Stimulated activated CD8-positive, alpha-beta memory T cell treated with anti-CD3 and anti-CD28 coated beads, Interleukin-12 subunit alpha, Interleukin-12 subunit beta, amount 100 ng/mL, for 4 hours (primary cell): ENCODE results near the gene C12orf43.

Experiments used
- DNase-seq: peaks from one replicate; pipeline ENCODE4 v3.0.0-alpha.2; 2020; ENCODE audit warnings: low read depth

The C12orf43 gene

DNA sequence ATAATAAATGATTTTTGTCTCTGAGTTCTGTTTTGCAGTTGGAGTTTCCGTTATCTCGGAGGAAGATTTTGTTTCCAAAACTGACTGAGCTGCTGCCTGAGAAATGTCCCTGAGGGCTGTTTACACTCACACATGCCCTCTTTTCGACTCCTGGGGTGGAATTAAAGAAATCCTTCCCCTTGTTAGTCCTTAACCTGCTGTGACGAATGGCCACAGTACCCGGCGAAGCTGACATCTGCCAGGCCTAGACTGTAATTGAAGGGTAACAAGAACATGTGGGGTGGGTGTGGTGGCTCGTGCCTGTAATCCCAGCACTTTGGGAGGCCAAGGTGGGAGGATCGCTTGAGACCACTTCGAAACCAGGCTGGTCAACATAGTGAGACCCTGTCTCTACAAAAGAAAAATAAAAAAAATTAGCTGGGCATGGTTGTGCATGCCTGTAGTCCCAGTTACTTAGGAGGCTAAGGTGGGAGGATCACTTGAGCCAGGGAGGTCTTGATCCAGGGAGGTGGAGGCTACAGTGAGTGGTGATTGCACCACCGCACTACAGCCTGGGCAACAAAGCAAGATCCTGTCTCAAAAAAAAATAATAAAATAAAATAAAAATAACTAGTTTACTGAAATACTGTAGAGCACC is 14.4 kb upstream of the C12orf43 start:
- DNase-seq, result no peak

DNA sequence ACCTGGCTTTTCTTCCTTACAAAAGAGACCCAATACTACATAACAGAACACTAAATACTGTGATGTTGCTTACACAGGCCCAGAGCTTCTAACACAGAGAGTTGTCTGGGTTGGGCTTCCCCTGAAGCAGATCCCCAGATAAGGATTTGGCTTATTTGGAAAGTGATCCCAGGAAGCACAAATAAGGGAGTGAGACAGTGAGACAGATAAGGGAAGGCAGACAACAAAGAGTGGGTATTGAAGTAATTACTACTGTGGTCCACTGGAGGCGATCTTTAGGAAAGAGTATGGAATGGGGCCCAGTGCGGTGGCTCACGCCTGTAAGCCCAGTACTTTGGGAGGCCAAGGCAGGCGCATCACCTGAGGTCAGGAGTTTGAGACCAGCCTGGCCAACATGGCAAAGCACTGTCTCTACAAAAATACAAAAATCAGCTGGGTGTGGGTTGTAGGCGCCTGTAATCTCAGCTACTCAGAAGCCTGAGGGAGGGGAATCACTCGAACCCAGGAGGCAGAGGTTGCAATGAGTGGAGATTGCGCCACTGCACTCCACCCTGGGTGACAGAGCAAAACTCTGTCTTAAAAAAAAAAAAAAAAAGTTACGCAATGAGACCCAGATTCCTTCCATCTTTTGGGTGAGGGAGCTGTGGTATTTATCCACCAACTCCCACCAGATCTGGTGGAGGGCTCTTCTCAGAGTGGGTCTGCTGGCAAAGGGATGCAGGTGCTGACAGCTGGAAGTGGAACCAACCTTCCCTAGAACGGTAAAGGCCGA is 10.2 kb upstream of the C12orf43 start:
- no peak for DNase-seq

DNA sequence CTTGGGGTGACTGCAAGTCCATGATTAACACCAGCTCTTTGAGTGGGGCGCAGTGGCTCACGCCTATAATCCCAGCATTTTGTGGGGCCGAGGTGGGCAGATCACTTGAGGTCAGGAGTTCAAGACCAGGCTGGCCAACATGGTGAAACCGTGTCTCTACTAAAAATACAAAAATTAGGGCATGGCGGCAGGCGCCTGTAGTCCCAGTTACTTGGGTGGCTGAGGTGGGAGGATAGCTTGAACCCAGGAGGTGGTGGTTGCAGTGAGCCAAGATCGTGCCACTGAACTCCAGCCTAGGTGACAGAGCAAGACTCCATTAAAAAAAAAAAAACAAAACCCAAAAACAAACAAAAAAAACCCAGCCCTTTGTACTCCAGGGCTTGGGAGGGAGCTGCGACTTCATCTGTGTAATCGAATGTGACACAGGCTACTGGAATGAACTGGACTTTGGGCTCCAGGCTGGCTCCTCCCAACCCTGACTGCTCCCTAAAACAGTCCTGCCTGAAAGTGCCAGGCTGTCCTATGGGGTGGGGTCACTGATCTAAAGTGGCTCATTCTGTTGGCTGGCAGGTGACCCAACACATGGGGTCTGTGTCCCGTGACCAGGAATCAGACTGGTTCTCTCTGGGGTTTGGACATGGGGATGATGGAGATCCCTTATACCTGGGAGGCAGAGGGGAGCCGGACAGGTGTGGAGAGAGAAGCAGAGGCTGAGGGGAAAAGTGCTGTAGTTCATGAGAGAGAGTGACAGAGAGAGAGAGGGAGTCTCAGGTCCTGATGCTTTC is 9.3 kb upstream of the C12orf43 start:
- DNase-seq, result no peak

DNA sequence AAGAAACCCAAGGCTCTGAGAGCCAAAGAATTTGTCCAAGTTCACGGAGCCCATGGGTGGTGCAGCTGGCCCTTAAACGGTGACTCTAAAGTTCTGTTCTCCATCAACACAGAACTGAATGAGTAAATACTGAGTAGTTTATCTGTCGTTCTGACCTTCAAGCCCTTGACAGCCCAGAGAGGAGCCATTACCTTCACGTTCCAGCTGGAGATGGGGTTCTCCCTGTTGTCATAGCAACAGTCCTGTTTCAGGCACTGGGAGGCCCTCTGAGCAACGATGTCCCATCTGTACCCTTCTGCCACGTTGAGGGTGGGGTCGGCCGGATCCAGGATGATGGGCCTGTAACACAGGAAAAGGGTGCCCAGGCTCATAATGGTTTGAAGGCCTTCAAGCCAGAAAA is 7.5 kb upstream of the C12orf43 start:
- DNase-seq, result no peak

DNA sequence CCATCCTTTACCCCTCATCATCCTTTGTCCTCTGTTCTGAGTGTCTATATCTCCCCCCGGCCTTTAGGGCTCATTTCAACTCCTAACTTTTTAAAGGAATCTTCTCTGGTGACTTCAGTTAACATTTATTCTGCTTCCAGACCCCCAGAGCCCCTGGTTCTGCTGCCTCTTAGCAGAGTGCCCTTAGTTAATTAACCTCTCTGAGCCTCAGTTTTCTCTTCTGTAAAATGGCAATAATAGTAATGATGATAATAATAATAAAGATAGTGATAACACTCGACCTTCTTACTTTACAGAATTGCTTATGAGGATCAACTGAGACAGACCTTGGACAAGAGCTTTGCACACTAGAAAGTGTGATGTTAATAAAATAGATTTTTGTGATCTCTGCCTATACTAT is 6.4 kb upstream of the C12orf43 start:
- DNase-seq, result no peak

DNA sequence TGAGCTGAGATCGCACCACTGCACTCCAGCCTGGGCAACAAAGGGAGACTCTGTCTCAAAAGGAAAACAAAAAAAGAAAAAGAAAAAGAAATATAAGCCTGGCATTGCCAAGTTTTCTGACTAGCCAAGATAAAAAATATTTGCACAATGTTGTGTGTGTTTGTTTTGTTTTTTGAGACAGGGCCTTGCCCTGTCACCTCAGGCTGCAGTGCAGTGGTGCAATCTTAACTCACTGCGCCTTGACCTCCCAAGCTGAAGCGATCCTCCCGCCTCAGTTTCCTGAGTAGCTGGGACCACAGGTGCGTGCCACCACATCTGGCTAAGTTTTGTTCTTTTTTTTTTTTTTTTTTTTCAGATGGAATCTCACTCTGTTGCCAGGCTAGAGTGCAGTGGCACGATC is 5.5 kb upstream of the C12orf43 start:
- DNase-seq, result no peak

DNA sequence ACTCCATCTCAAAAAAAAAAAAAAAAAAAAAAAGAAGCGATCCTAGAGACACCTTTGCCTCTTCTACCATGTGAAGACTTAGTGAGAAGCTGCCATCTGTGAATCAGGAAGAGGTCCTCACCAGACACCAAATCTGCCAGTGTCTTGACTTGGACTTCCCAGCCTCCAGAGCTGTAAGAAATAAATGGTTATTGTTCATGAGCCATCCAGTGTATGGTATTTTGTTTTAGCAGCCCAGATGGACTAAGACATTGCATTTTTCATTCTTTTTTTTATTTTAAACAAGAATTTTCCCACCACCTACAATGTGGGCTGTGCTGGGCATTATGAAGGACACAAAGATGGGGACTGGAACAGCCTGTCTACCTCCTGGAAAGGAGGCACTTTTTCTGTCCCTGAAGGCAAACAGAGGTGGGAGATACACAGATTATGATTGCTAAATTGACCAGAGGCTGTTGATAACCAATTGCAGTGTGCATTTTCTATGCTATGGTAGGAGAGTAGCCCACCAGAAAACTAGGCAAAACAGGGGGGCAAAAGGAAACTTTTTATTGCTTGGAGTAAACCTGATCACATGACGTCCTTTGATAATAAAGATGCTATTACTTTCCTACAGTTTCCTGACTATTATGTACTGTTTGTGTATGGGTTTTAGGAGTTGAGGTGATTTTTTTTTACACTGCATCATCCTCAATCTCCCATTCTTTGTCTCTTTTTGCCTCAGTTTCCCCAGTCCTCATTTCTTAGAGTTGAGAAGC is 2.8 kb upstream of the C12orf43 start:
- DNase-seq, result no peak

DNA sequence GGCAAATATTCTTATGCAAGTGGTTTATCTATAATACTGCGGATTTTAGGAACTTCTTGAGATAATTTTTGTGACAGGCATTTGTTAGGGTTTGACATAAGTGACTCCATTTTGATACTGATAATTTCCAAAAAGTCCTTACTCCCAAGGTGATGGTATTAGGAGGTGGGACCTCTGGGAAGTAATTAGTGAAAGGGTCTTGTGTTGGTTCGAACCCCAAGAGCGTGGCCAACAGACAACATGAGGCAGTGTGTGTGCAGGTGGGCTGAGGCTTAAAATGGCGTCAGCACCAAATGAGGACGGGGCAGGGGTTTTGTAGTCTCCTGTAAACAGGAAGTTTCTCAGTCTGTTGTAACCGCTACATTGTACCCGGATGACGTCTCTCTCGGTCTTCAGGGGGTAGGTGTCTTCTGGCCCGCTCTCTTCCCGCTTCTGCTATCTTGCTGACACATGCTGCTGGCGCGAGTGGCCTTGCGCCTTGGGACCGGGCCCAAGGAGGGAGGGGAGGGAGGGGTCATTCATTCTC is 1.7 kb upstream of the C12orf43 start:
- no peak for DNase-seq

DNA sequence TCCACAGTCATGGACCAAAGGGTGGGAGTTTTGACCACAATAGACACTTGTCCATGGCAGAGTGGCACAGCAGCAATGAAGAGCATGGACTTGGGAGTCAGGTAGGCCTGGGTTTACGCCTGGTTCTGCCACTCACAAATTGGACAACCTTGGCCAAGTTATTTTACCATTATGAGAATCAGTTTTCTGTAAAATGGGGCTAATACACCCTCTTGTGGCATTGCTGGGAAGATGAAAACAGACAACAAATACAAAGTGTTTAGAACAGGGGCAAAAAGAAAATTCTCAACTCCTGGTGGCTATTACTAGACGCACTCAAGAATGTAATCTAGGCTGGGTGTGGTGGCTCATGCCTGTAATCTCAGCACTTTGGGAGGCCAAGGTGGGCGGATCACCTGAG is 2.6 kb downstream of the C12orf43 start:
- DNase-seq, result no peak

DNA sequence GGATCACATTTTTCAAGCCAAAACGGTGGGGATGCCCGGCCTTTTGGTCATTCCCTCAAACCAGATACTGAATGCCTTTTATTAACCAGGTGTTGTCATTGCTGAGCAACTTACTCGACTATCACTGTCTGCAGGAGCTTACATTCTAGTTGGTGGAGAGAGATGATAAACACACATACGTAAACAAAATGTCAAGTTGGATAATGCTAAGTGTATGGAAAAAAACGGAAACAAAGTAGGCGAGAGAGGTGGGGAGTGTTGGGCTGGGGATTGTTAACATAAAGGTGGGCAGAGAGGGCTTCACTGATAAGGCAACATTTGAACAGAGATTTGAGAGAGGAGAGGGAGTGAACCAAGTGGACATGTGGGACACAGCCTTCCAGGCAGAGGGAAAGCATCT is 4.5 kb downstream of the C12orf43 start:
- DNase-seq, result no peak

DNA sequence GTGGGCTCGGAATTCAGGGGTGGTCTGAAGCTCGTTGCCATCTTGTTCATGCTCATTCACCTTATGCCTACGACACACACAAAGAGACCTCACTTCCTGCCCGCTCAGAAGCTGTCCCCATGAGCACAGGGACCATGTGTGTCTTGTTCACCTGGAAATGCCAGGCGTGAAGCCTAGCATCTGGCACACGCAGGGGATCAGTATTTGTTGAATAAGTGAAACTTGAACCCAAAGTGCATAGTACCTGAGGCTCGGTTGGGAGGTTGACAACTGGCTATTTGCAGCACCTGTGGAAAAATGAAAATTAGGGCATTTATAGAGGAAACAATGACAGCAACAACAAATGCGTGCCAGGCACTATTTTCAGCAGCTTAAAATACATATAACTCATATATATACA is 5.4 kb downstream of the C12orf43 start:
- DNase-seq, result no peak

DNA sequence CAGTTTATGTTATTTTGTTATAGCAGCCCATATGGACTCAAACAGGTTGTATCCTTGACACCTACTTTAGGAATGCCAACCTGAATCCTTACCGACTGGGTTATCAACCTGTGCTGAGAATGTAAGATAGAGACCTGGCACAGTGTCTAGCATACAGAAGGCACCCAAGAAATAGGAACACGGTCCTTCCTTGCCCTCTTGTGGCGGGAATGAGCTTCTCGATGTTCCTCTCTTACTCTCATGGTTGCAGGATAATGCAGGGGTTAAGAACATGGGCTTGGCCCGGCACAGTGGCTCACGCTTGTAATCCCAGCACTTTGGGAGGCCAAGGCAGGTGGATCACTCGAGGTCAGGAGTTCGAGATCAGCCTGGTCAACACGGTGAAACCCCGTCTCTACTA is 6.5 kb downstream of the C12orf43 start:
- DNase-seq, result no peak

DNA sequence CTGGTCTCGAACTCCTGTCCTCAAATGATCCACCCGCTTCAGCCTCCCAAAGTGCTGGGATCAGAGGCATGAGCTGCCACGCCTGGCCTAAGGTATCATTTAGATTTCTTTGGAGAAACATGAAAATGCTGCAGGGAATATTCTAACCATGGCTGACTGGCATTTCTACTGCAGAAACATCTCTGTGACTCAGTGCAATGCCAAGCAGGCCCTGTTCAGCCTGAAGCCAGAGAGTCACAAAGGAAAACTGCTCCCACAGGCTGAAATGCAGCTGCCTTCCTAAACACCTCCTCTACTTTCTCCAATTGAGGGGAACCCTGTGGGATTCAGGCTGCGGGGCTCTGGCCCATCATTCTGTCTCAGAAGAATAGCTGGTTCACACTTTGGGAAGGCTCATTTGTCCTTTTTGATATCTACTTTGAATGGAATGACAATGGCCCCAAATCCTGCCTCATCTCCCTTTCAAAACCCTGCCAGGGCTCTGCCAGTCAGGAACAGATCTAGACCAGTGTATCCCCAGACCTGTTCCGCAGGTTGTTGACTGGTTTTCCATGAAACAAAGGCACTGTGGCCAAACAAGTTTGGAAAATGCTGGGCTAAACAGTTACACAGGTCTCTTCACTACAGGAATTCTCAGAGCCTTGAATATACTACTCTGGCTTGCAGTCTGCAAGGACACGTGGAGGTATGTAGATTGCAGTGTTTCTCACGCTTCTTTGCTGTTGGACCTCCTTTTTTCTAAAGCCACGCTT is 7.8 kb downstream of the C12orf43 start:
- DNase-seq, result no peak

DNA sequence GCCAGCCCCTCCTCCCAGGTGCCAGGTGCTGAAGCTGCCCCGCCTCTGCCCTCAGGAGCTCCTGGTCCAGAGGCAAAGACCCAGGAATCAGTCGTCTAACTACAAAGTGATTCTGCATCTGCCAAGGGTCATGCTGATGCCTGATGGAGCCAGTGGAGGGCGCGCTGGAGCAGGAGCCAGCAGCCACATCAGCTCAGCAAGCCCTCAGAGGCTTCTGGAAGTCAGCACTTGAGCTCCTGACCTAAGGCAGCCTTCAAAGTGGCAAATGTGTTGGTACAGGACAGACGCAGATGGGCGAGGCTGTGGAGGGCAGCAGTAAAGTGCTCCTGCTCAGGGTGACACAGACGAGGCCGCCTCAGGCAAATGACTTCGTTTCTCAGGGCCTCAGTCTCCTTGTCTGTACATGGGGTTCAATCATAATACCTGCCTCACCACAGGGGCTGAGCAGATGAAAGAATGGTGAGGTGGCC is 10.9 kb downstream of the C12orf43 start:
- DNase-seq, result peak; percentile 9

DNA sequence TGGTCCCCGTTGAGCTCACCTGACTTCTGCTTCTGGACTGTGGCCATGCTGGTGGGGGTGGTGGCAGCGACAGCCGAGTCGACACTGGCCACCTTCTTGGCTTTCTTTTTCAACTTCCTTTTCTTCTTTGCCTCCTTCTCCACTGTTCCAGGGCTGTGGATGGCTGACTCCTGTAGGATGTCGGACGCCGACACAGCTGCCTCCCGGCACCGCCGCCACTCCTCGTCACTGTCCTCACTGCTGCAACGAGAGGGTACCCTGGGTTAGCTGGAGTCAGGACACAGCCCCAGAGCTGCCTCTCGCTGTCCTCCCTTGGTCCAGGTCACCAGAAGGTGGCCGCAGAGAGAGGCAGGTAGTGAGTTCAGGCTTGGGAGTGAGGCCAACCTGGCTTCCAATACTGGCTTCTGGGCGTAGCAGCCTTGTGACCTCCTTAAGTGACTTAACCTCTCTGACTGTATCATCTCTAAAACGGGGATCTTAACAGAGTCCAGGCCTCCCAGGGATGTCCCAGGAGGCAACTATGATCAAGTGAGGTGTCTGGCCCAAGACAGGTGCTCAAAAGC is 12.0 kb downstream of the C12orf43 start:
- DNase-seq, result no peak

DNA sequence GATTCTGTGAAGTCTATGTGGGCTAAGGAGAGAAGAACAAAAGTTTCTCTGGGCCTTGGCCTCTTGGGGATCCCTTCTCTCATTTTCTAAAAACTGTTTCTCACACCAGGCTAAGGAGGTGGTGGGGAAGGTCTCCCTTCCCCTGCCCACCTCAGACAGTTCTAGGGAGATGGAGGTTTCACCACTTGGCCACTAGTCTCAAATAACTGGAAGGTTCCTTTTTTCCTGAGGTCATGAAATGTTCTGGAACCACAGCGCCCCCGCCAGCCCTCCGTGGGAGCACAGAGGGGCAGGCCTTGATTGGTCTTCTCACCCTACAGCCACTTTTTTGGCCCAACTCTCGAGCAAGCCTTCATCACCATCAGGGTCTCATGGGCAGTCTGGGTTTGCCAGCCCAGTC is 12.6 kb downstream of the C12orf43 start:
- no peak for DNase-seq

DNA sequence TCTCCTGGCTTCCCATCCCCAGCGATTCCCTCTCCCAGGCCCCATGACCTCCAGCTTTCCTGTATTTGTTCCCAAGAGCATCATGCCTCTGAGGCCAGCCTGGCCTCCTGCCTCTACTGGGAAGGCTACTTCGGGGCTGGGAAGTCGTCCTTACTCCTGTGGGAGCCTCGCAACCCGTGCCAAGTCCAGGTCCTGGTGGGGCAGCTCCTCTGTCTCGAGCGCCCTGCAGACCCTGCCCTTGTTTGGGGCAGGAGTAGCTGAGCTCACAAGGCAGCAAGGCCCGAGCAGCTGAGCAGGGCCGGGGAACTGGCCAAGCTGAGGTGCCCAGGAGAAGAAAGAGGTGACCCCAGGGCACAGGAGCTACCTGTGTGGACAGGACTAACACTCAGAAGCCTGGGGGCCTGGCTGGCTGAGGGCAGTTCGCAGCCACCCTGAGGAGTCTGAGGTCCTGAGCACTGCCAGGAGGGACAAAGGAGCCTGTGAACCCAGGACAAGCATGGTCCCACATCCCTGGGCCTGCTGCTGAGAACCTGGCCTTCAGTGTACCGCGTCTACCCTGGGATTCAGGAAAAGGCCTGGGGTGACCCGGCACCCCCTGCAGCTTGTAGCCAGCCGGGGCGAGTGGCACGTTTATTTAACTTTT is 14.3 kb downstream of the C12orf43 start:
- no peak for DNase-seq

DNA sequence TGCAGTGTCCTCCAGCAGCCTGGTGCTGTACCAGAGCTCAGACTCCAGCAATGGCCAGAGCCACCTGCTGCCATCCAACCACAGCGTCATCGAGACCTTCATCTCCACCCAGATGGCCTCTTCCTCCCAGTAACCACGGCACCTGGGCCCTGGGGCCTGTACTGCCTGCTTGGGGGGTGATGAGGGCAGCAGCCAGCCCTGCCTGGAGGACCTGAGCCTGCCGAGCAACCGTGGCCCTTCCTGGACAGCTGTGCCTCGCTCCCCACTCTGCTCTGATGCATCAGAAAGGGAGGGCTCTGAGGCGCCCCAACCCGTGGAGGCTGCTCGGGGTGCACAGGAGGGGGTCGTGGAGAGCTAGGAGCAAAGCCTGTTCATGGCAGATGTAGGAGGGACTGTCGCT is 15.2 kb downstream of the C12orf43 start:
- DNase-seq, result no peak

DNA sequence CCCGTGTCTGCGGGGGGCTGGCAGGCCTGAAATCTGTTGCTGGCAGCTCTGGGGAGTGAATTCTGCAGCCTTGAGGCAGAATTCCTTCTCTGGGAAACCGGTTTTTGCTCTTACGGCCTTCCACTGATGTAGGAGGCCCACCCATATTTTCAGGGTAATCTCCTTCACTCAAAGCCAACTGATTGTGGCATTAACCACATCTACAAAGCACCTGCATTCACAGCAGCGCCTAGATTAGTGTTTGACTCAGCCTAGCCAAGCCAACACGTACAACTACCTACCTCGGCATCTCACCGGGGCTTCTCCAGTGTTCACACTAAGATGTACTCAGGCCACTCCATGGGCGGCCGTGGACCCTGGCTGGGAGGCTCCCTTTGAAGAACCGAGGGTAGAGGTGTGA is 15.8 kb downstream of the C12orf43 start:
- DNase-seq, result no peak
